GOT3 (cell line): ENCODE measurements around the gene SPRN.

Experiments used
- DNase-seq: peaks from one replicate; lab custom pipeline; 2025; ENCODE audit warnings: mixed read lengths; lab: John Stamatoyannopoulos, UW

SPRN gene

GRCh38 chr10:133405844-133406527, 18.4 kb downstream of the SPRN start:
- DNase-seq, result no peak

- no peak for DNase-seq
Observed at GRCh38 chr10:133405272-133405671, 19.2 kb downstream of the SPRN start.

- no peak for DNase-seq
Observed at GRCh38 chr10:133403784-133404183, 20.6 kb downstream of the SPRN start.

- DNase-seq, result no peak
Observed at GRCh38 chr10:133403359-133403758, 21.1 kb downstream of the SPRN start.

- DNase-seq, result no peak
Observed at GRCh38 chr10:133401981-133402725, 22.3 kb downstream of the SPRN start.

GRCh38 chr10:133401500-133401899, 22.9 kb downstream of the SPRN start:
- DNase-seq, result no peak

- DNase-seq, result no peak
Observed at GRCh38 chr10:133400624-133401424, 23.6 kb downstream of the SPRN start.

- DNase-seq, result no peak
Observed at GRCh38 chr10:133399123-133399601, 25.3 kb downstream of the SPRN start.

- no peak for DNase-seq
Observed at GRCh38 chr10:133397938-133398337, 26.5 kb downstream of the SPRN start.

- DNase-seq, result no peak
Observed at GRCh38 chr10:133396035-133396624, 28.3 kb downstream of the SPRN start.

- DNase-seq, result no peak
Observed at GRCh38 chr10:133394801-133395221, 29.6 kb downstream of the SPRN start.

GRCh38 chr10:133394064-133394663, 30.3 kb downstream of the SPRN start, which contains the start of gene MTG1:
MTG1 (plus strand) TSS chr10:133394157; CDS start chr10:133394221, 64 bp downstream.
- DNase-seq, result peak; percentile 92

- no peak for DNase-seq
Observed at GRCh38 chr10:133393401-133394063, 30.9 kb downstream of the SPRN start.

- no peak for DNase-seq
Observed at GRCh38 chr10:133391761-133392518, 32.5 kb downstream of the SPRN start.

- no peak for DNase-seq
Observed at GRCh38 chr10:133391249-133391635, 33.2 kb downstream of the SPRN start.

GRCh38 chr10:133390597-133391248, 33.7 kb downstream of the SPRN start:
- no peak for DNase-seq

GRCh38 chr10:133388973-133389818, 35.2 kb downstream of the SPRN start:
- DNase-seq, result no peak

- DNase-seq, result no peak
Observed at GRCh38 chr10:133388236-133388972, 36.0 kb downstream of the SPRN start.
